HepG2 (cell line): ENCODE measurements around the gene LIPE. TPM values are rescaled to one million over a fixed set of nuclear protein-coding genes. Genes with fewer than 3 reads are reported as not detected.

Experiments
- CHD4 ChIP-seq: fragments of 200-600 bp; sonication (generic); IDR thresholded peaks from 2 replicates; pipeline ENCODE4 v1.7.0; 2017; ENCODE audit warnings: mild to moderate bottlenecking, low read length, borderline replicate concordance
- FOXM1 ChIP-seq: sonication (generic); formaldehyde crosslinking; IDR thresholded peaks from 2 replicates; pipeline ENCODE4 v1.5.0; 2020; ENCODE audit warnings: missing genetic modification reagents
- HOXA3 ChIP-seq: sonication (generic); formaldehyde crosslinking; IDR thresholded peaks from 2 replicates; pipeline ENCODE4 v1.5.0; 2020; ENCODE audit warnings: missing genetic modification reagents
- KDM6A ChIP-seq: IDR thresholded peaks from 2 replicates; pipeline ENCODE4 v1.6.1; 2016; ENCODE audit warnings: low read depth
- KLF12 ChIP-seq: sonication (generic); formaldehyde crosslinking; IDR thresholded peaks from 2 replicates; pipeline ENCODE4 v1.4.0; 2020; ENCODE audit warnings: missing genetic modification reagents, borderline replicate concordance
- MYC ChIP-seq: sonication (generic); formaldehyde crosslinking; IDR thresholded peaks from 2 replicates; pipeline ENCODE4 v1.9.0; 2021; ENCODE audit warnings: missing genetic modification reagents, borderline replicate concordance
- NCOA5 ChIP-seq: sonication (generic); formaldehyde crosslinking; IDR thresholded peaks from 2 replicates; pipeline ENCODE4 v1.4.0; 2020; ENCODE audit warnings: missing genetic modification reagents
- PCBP1 ChIP-seq: fragments of 200-400 bp; formaldehyde crosslinking; IDR thresholded peaks from 2 replicates; pipeline ENCODE4 v1.6.1; 2017; ENCODE audit warnings: mild to moderate bottlenecking, low read depth, low read length, borderline replicate concordance
- YY1 ChIP-seq: IDR thresholded peaks from 2 replicates; pipeline ENCODE4 v1.6.1; 2011; ENCODE audit warnings: low read length, low read depth, moderate library complexity, mild to moderate bottlenecking; ENCODE audit not compliant: insufficient read depth, insufficient replicate concordance
- ZFP62 ChIP-seq: sonication (generic); formaldehyde crosslinking; IDR thresholded peaks from 2 replicates; pipeline ENCODE4 v1.4.0; 2020; ENCODE audit warnings: missing genetic modification reagents
- ZFY ChIP-seq: sonication (generic); formaldehyde crosslinking; IDR thresholded peaks from 2 replicates; pipeline ENCODE4 v1.4.0; 2020; ENCODE audit warnings: missing genetic modification reagents
- ZNF10 ChIP-seq: sonication (generic); formaldehyde crosslinking; IDR thresholded peaks from 2 replicates; pipeline ENCODE4 v1.4.0; 2020; ENCODE audit warnings: mild to moderate bottlenecking, low read depth, missing genetic modification reagents, borderline replicate concordance
- ZNF224 ChIP-seq: sonication (generic); formaldehyde crosslinking; IDR thresholded peaks from 2 replicates; pipeline ENCODE4 v1.5.0; 2020; ENCODE audit warnings: mild to moderate bottlenecking, missing genetic modification reagents
- ZNF225 ChIP-seq: sonication (generic); formaldehyde crosslinking; IDR thresholded peaks from 2 replicates; pipeline ENCODE4 v1.4.0; 2020; ENCODE audit warnings: mild to moderate bottlenecking, missing genetic modification reagents
- ZNF350 ChIP-seq: sonication (generic); formaldehyde crosslinking; IDR thresholded peaks from 2 replicates; pipeline ENCODE4 v1.4.0; 2020; ENCODE audit warnings: mild to moderate bottlenecking, low read depth, missing genetic modification reagents, borderline replicate concordance
- ZNF724P ChIP-seq: sonication (generic); formaldehyde crosslinking; IDR thresholded peaks from 2 replicates; pipeline ENCODE4 v1.8.0; 2022; ENCODE audit warnings: missing genetic modification reagents, borderline replicate concordance
- ZNF777 ChIP-seq: sonication (generic); formaldehyde crosslinking; IDR thresholded peaks from 2 replicates; pipeline ENCODE4 v1.4.0; 2020; ENCODE audit warnings: missing genetic modification reagents
- polyA plus RNA-seq, 8 experiments: library from polyadenylated mRNA; depleted of rRNA in 3 of 8; stranded (reverse) in 7 of 8; unstranded in 1 of 8; fragments of >200 nt; fragmentation: Illumina TruSeq in 4 of 8; extraction: Trizol in 4 of 8; gene quantifications; 2 replicates each; pipeline versions ENCODE4 v1.2.1 to v1.2.3, GENCODE V29; 2011 to 2016; ENCODE audit warnings: low read depth in 4 of 8, missing spikeins in 1 of 8, mixed read lengths in 1 of 8; ENCODE audit not compliant: insufficient read depth in 1 of 8
- total RNA-seq, 5 experiments: library from RNA; depleted of rRNA; stranded (reverse); fragments of >200 nt; fragmentation: Illumina TruSeq; extraction: Trizol; gene quantifications; 2 replicates each; pipeline ENCODE4 v1.2.3, GENCODE V29; 2016; ENCODE audit warnings: low read depth in 1 of 5
- TF ChIP-seq, protein P1 (sequence below): sonication (generic); formaldehyde crosslinking; IDR thresholded peaks from 2 replicates; pipeline ENCODE4 v1.8.1; 2023; ENCODE audit warnings: missing genetic modification reagents, mild to moderate bottlenecking, borderline replicate concordance
- TF ChIP-seq, protein P2 (sequence below): sonication (generic); formaldehyde crosslinking; IDR thresholded peaks from 2 replicates; pipeline ENCODE4 v1.5.0; 2020; ENCODE audit warnings: mild to moderate bottlenecking, missing genetic modification reagents

Gene LIPE
- total and polyA plus RNA-seq, 2 of the 13 experiments (the other 11 are each of a cell fraction or from before 2014, with no cell fraction given), result not detected

DNA sequence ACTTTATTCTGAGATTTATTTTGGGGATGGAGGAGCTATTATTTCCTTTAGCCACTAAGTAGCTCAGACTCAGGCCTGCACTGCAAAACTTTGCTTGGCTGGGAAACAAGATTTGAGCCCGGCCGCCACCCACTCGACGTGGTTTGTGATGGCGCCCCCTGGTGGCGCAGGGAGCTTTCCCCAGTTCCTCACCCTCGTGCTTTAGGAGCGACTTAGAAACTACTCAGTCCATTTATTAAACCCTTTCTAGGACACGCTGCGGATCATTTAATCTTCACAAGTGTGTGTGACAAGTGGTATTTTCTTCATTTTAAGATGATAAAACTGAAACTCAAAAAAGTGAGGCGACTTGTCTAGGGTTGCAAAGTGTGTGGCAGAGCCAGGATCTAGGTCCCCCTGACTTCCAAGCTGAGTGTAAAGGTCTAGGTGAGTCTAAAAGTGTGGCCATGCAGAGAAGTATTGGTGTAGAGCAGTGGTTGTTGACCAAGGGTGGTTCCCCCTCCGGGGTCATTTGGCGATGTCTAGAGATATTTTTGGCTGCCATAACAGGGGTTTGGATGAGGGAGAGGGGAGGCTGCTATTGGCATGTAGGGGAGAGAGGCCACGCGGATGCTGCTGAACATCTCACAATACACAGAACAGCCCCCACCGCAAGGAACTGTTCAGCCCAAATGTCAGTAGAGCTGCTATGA is 13.3 kb upstream of the LIPE start (continued):
- TF ChIP-seq FOXM1 (no peak), ZFY (CRISPR knock-in tag) (peak; percentile 31; the same call in 1 of the 2 replicates), ZNF225 (no peak), NCOA5 (no peak), ZNF777 (CRISPR knock-in tag) (peak; percentile 46), ZNF350 (CRISPR knock-in tag) (0 out of 2 replicates have a peak, but pooled peaks have one; percentile 34), ZFP62 (CRISPR knock-in tag) (no peak), ZNF724P (CRISPR knock-in tag) (no peak), KLF12 (CRISPR knock-in tag) (0 out of 2 replicates have a peak, but pooled peaks have one; percentile 44), KDM6A (CRISPR knock-in tag) (no peak), ZNF10 (CRISPR knock-in tag) (no peak), MYC (peak; percentile 59; the same call in 1 of the 2 replicates), PCBP1 (no peak), CHD4 (peak; percentile 79; the same call in 1 of the 2 replicates), ZNF224 (CRISPR knock-in tag) (no peak), HOXA3 (CRISPR knock-in tag) (0 out of 2 replicates have a peak, but pooled peaks have one; percentile 19), YY1 (peak; percentile 22)
- TF ChIP-seq, protein P1, sequence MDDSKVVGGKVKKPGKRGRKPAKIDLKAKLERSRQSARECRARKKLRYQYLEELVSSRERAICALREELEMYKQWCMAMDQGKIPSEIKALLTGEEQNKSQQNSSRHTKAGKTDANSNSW, result no peak
- TF ChIP-seq, protein P2, sequence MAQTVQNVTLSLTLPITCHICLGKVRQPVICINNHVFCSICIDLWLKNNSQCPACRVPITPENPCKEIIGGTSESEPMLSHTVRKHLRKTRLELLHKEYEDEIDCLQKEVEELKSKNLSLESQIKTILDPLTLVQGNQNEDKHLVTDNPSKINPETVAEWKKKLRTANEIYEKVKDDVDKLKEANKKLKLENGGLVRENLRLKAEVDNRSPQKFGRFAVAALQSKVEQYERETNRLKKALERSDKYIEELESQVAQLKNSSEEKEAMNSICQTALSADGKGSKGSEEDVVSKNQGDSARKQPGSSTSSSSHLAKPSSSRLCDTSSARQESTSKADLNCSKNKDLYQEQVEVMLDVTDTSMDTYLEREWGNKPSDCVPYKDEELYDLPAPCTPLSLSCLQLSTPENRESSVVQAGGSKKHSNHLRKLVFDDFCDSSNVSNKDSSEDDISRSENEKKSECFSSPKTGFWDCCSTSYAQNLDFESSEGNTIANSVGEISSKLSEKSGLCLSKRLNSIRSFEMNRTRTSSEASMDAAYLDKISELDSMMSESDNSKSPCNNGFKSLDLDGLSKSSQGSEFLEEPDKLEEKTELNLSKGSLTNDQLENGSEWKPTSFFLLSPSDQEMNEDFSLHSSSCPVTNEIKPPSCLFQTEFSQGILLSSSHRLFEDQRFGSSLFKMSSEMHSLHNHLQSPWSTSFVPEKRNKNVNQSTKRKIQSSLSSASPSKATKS (CRISPR knock-in tag), result no peak
- TF ChIP-seq, all 625 proteins: peak for 39
